Psoas muscle (tissue), 8 donors: ENCODE measurements around the gene MYO1C. TPM values are rescaled to one million over a fixed set of nuclear protein-coding genes. Genes with fewer than 3 reads are reported as not detected.

Source experiments
- ATAC-seq, 4 donors: fragments of 200-7000 bp; cut with Tn5 transposase; one replicate each; pipeline ENCODE4 v1.9.1; 2020; ENCODE audit warnings: moderate library complexity in 3 of 4, mild to moderate bottlenecking in 2 of 4
- DNase-seq, 2 donors: peaks; one replicate each; pipeline ENCODE4 v3.0.0-alpha.2; 2020
- H3K27ac ChIP-seq: fragments of 200-600 bp; one replicate; pipeline ENCODE4 v1.8.0; 2022
- H3K27me3 ChIP-seq, 3 donors: fragments of 200-600 bp in 1 of 3; one replicate each; pipeline versions ENCODE4 v1.6.1 to v1.8.0; 2013 to 2022; ENCODE audit warnings: low read length in 2 of 3, mild to moderate bottlenecking in 2 of 3, moderate library complexity in 1 of 3; ENCODE audit not compliant: insufficient read depth in 3 of 3
- H3K36me3 ChIP-seq, 2 donors: fragments of 200-600 bp in 1 of 2; one replicate each; pipeline versions ENCODE4 v1.6.1 to v1.8.0; 2013 to 2022; ENCODE audit warnings: low read depth in 1 of 2, mild to moderate bottlenecking in 1 of 2, moderate library complexity in 1 of 2; ENCODE audit not compliant: insufficient read depth in 1 of 2
- H3K4me1 ChIP-seq: fragments of 200-600 bp; one replicate; pipeline ENCODE4 v1.8.0; 2022
- H3K4me3 ChIP-seq: fragments of 200-600 bp; one replicate; pipeline ENCODE4 v1.8.0; 2022; ENCODE audit warnings: mild to moderate bottlenecking
- H3K9me3 ChIP-seq: fragments of 200-600 bp; one replicate; pipeline ENCODE4 v1.8.0; 2022
- WGBS, 3 donors: extraction: QIAGEN DNeasy Blood & Tissue Kit; methylation state at CpG; one replicate each; pipeline versions ENCODE4 v1.1.6 to v1.1.7; 2013; 5-methylcytosine and 5-hydroxymethylcytosine counted together
- intact Hi-C, 2 donors: fragments of 100-400 bp; cut with DNase I; formaldehyde crosslinking; loops; one replicate each; pipeline versions ENCODE4 v1.11.0 to v1.14.2; 2022
- polyA plus RNA-seq, 3 donors: library from polyadenylated mRNA; stranded (reverse); fragments of 200-250 nt; gene quantifications; one replicate each; pipeline ENCODE4 v1.2.3, GENCODE V29; 2013
- total RNA-seq, 4 donors: library from RNA; stranded (reverse); fragmentation: NEBNext Ultra II Directional in 2 of 4; extraction: Animal tissue kit (Norgen Biotek cat#: 25700) in 2 of 4; gene quantifications; one replicate each; pipeline versions ENCODE4 v1.2.1 to v1.2.4, GENCODE V29; 2021 to 2023
- TF ChIP-seq, protein P1 (sequence below): fragments of 200-600 bp; IDR thresholded peaks from one replicate; pipeline ENCODE4 v1.8.0; 2022; ENCODE audit warnings: antibody characterized with exemption
- donor health status: healthy with polysubstance abuse.
- donor health status: DM: no; HTN: no; CAD: no; lungs with moderate emphysema.
- donor health status: Bipolar disorder and iron deficiency.
- donor health status: healthy.
- donor health status: DM: yes; HTN: yes; CAD: no.
- donor health status: DM: no; HTN: no; CAD: no.
- donor health status: DM: no; HTN: no; CAD: no.
- donor health status: DM: yes; HTN: yes; CAD: no.

The MYO1C gene
- total and polyA plus RNA-seq, 7 donors, result 24.0 to 82.7 (median 68.1) TPM

DNA sequence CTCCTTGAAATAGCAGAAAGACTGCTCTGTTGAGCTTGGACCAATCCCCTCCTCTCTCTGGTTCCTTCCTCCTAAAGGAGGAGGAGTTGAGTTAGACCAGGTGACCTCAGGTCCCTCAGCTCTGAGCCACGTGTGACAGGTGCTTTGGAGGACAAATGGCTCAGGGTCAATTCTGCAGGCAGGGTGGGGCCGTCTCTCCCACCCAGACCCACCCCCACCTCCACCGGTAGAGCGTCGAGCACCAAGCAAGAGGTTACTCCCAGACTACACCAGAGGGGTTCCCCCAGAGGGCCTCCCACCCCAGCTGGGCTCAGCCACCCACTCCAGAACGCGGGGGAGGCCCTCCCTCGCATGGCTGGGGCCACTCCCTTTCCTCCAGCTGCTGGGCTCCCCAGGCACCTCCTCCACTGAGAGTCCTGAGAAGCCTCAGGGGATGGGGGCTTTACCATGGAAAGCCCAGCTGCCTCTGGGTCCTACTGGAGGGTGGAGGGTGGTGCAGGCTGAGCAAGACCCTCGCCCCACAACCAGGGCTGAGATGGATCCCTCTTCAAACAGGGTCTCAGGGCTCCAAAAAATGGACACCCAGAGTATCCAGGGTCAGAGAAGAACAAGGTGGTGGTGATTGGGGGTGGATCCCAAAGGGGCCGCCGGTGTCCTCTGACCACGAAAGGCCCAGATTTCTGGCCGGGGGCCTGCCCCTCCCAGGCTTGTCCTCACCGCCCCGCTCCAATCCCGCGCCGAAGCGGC lies 7.6 kb downstream of the MYO1C start:
- Histone ChIP-seq H3K27ac (peak overlapping the region; percentile 91), H3K27me3 (no peaks in the 10 kb centered on the region), H3K4me3 (peak overlapping the region; percentile 84), H3K36me3 (peaks cover 0 to 29% of the 10 kb centered on the region in 2 donors), H3K9me3 (no peaks in the 10 kb centered on the region), H3K4me1 (peaks cover 34% of the 10 kb centered on the region)
- intact Hi-C loops, result no loop called here
- WGBS, 3 donors, result 9 to 16% (median 10%) methylated on average over 13 to 19 of the region's 19 CpGs
- ATAC-seq (peak; percentile 7 to 31 (median 18)), DNase-seq (peak in 1 of 2 donors; percentile 70)
- TF ChIP-seq, protein P1, sequence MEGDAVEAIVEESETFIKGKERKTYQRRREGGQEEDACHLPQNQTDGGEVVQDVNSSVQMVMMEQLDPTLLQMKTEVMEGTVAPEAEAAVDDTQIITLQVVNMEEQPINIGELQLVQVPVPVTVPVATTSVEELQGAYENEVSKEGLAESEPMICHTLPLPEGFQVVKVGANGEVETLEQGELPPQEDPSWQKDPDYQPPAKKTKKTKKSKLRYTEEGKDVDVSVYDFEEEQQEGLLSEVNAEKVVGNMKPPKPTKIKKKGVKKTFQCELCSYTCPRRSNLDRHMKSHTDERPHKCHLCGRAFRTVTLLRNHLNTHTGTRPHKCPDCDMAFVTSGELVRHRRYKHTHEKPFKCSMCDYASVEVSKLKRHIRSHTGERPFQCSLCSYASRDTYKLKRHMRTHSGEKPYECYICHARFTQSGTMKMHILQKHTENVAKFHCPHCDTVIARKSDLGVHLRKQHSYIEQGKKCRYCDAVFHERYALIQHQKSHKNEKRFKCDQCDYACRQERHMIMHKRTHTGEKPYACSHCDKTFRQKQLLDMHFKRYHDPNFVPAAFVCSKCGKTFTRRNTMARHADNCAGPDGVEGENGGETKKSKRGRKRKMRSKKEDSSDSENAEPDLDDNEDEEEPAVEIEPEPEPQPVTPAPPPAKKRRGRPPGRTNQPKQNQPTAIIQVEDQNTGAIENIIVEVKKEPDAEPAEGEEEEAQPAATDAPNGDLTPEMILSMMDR, result no peak

DNA sequence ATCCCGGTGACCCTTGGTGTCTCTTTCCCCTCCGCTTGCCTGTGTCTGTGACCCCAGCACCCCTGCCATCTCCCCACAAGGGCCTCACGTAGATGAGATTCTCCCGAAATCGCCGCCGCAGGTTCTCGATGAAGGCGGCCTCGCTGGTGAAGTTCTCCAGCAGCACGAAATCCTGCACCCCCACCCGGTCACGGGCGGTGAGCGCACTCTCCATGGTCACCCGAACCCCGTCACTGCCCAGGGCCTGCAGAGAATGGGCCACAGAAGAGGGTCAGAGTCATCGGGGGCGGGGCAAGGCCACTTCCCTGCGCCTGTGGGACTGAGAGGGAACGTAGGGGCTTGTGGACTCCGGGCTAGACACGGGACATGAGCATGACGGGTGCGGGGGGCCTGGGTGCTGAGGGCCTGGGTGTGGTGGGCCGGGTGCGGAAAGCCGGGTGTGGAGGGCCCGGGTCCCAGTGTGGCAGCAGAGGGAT lies 8.4 kb downstream of the MYO1C start:
- intact Hi-C loops, result no loop called here
- H3K27me3 ChIP-seq, result no peaks in the 10 kb centered on the region
- peaks cover 33% of the 10 kb centered on the region for H3K4me1 ChIP-seq
- ATAC-seq (no peak), DNase-seq (no peak)
- H3K27ac ChIP-seq, result peak overlapping the region; percentile 91
- peaks cover 0 to 37% of the 10 kb centered on the region in 2 donors for H3K36me3 ChIP-seq
- no peak overlapping the region for H3K4me3 ChIP-seq
- no peaks in the 10 kb centered on the region for H3K9me3 ChIP-seq
- WGBS, 3 donors, result 93 to 94% (median 93%) methylated on average over 29 of the region's 29 CpGs
- TF ChIP-seq, protein P1, result no peak

DNA sequence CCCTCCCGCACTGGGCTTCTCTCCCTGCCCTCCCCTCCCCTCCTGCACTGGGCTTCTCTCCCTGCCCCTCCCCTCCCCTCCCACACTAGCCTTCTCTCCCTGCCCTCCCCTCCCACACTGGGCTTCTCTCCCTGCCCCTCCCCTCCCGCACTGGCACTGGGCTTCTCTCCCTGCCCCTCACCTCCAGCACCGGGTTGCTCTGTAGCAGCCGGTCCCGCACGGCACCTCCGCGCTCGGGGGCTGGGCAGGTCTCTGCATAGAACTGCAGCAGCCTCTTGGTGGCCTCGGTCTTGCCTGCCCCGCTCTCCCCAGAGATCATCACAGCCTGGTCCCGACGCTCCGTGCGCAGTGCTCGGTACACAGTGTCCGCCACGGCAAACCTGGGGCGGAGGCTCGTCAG lies 9.8 kb downstream of the MYO1C start:
- peak in 1 of 2 donors; percentile 76 for DNase-seq
- Histone ChIP-seq H3K36me3 (peaks cover 0 to 51% of the 10 kb centered on the region in 2 donors), H3K27ac (no peak overlapping the region), H3K27me3 (no peaks in the 10 kb centered on the region), H3K4me3 (no peak overlapping the region), H3K4me1 (peaks cover 22% of the 10 kb centered on the region), H3K9me3 (no peaks in the 10 kb centered on the region)
- 68 to 80% (median 75%) methylated on average over 18 to 20 of the region's 20 CpGs for WGBS, 3 donors
- ATAC-seq, result peak in 2 of 4 donors; percentile 56 to 62
- intact Hi-C loops, result no loop called here
- TF ChIP-seq, protein P1, result no peak

DNA sequence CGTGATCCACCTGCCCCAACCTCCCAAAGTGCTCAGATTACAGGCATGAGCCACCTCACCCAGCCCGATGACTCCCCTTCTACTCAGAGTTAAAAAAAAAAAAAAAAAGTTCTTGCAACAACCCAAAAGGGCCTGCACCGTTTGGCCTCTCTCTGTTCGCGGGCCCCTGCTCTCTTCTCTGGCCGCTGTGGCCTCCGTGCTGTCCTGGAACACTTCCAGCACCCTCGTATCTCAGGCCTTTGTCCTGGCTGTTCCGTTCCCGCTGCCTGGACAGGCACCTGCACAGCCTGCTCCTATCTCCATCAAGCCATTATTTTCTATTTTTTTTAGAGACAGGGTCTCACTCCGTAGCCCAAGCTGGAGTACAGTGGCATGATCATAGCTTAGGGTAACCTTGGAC lies 10.8 kb downstream of the MYO1C start:
- Histone ChIP-seq H3K4me3 (no peak overlapping the region), H3K9me3 (no peaks in the 10 kb centered on the region), H3K27me3 (no peaks in the 10 kb centered on the region), H3K27ac (no peak overlapping the region), H3K4me1 (peaks cover 14% of the 10 kb centered on the region), H3K36me3 (peaks cover 0 to 60% of the 10 kb centered on the region in 2 donors)
- intact Hi-C loops, result no loop called here
- 67 to 81% (median 75%) methylated on average over 11 of the region's 11 CpGs for WGBS, 3 donors
- TF ChIP-seq, protein P1, result no peak
- DNase-seq, result no peak
- ATAC-seq, result no peak
